ENCODE data around the gene CORO7.

The CORO7 gene

GRCh38 chr16:4384509-4384942, 31.9 kb downstream of the CORO7 start:
- no peak for DNase-seq (ENCODE audit: low read depth in 3 of 3)

GRCh38 chr16:4383591-4384444, 32.6 kb downstream of the CORO7 start:
- DNase-seq (ENCODE audit: low read depth in 3 of 3): no peak

DNA sequence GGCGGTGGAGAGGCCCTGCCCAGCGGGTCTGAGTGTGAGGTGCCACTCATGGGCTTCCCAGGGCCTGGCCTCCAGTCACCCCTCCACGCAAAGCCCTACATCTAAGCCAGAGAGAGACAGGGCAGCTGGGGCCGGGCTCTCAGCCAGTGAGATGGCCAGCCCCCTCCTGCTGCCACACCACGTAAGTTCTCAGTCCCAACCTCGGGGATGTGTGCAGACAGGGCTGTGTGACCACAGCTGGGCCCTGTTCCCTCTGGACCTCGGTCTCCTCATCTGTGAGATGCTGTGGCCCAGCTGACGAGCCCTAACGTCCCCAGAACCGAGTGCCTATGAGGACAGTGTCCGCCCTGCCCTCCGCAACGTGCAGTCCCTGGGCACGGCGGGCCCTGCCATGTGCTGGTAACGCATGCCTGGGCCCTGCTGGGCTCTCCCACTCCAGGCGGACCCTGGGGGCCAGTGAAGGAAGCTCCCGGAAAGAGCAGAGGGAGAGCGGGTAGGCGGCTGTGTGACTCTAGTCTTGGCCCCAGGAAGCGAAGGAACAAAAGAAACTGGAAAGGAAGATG, 33.5 kb downstream of the CORO7 start:
- DNase-seq (ENCODE audit: low read depth in 3 of 3): no peak

DNA sequence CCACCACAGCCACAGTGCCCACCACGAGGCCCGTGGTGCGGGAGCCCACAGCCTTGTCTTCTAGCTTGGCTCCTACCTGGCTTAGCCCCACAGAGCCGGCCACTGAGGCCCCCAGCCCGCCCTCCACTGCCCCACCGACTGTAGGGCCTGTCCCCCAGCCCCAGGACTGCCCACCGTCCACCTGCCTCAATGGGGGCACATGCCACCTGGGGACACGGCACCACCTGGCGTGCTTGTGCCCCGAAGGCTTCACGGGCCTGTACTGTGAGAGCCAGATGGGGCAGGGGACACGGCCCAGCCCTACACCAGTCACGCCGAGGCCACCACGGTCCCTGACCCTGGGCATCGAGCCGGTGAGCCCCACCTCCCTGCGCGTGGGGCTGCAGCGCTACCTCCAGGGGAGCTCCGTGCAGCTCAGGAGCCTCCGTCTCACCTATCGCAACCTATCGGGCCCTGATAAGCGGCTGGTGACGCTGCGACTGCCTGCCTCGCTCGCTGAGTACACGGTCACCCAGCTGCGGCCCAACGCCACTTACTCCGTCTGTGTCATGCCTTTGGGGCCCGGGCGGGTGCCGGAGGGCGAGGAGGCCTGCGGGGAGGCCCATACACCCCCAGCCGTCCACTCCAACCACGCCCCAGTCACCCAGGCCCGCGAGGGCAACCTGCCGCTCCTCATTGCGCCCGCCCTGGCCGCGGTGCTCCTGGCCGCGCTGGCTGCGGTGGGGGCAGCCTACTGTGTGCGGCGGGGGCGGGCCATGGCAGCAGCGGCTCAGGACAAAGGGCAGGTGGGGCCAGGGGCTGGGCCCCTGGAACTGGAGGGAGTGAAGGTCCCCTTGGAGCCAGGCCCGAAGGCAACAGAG, 34.2 kb downstream of the CORO7 start:
- DNase-seq (ENCODE audit: low read depth in 3 of 3): no peak

DNA sequence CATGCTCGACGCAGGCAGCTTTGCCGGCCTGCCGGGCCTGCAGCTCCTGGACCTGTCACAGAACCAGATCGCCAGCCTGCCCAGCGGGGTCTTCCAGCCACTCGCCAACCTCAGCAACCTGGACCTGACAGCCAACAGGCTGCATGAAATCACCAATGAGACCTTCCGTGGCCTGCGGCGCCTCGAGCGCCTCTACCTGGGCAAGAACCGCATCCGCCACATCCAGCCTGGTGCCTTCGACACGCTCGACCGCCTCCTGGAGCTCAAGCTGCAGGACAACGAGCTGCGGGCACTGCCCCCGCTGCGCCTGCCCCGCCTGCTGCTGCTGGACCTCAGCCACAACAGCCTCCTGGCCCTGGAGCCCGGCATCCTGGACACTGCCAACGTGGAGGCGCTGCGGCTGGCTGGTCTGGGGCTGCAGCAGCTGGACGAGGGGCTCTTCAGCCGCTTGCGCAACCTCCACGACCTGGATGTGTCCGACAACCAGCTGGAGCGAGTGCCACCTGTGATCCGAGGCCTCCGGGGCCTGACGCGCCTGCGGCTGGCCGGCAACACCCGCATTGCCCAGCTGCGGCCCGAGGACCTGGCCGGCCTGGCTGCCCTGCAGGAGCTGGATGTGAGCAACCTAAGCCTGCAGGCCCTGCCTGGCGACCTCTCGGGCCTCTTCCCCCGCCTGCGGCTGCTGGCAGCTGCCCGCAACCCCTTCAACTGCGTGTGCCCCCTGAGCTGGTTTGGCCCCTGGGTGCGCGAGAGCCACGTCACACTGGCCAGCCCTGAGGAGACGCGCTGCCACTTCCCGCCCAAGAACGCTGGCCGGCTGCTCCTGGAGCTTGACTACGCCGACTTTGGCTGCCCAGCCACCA, 35.1 kb downstream of the CORO7 start:
- DNase-seq (ENCODE audit: low read depth in 3 of 3): no peak

- DNase-seq (ENCODE audit: low read depth in 3 of 3): no peak
These were observed 36.0 kb downstream of the CORO7 start for GRCh38 chr16:4380119-4381063.

- DNase-seq (ENCODE audit: low read depth in 3 of 3): no peak
These were observed 37.3 kb downstream of the CORO7 start for GRCh38 chr16:4378999-4379690.

GRCh38 chr16:4378161-4378666, 38.2 kb downstream of the CORO7 start:
- no peak for DNase-seq (ENCODE audit: low read depth in 3 of 3)

DNA sequence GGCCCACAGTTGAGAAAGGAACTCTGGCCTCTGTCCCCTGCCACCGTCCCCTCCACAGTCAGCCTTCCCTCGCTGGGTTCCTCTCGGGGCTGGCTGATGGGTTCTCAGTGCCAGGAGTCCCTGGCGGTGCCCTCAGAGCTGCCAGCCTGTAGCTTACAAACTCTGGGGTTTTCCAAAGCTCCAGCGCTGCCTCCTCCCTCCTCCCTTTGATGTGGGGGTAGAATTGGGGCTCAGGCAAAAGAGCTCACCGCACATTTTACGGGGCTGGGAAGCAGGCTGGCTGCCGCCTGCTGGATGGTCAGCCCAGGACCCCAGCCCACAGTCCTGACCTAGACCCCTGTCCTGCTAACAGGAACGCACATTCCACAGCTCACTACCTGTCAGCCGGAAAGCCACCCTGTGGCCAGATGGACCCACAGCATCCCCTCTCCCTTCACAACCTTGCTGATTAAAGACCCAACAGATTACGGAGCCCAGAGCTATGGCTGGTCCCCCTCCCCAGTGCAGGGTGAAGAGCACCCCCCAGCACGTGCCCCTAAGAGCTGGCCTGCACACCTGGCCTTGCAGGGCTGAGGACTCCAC, 38.7 kb downstream of the CORO7 start:
- DNase-seq (ENCODE audit: low read depth in 3 of 3): no peak

DNA sequence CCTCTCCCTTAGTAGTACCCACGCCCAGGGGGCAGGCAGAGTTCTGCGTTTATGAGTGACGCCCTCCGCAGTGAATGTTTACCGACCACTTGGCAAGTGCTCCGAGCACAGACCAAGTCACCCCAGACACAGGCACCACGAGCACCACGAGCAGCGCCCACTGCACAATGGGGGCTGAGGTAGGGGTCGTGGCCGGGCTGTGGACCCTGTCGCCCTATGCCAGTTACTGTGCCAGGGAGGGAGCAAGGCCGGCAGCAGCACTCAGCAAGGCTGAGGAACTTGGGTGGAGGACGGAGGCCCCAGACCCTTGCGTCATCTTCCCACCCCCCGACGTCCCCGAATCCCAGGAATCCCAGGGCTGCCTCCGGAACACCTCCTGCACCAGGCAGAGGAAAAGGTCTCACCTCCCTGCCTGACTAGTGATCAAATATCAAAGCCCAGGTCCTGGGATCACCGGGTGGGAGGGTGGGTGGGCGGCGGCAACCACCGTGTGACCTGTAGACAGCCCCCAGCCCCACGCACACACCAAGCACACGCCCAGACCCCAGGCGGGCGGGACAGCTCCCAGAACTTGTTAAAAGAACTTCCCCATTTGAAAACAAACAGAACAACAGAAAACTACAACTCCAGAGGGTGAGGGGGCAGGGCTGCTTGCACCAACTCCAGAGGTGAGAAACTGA, 39.4 kb downstream of the CORO7 start:
- no peak for DNase-seq (ENCODE audit: low read depth in 3 of 3)

- no peak for DNase-seq (ENCODE audit: low read depth in 3 of 3)
These were observed 40.1 kb downstream of the CORO7 start for GRCh38 chr16:4376126-4376892.

- no peak for DNase-seq (ENCODE audit: low read depth in 3 of 3)
These were observed 40.7 kb downstream of the CORO7 start for GRCh38 chr16:4375717-4376116.

- no peak for DNase-seq (ENCODE audit: low read depth in 3 of 3)
These were observed 42.3 kb downstream of the CORO7 start for GRCh38 chr16:4373909-4374742.

- no peak for DNase-seq (ENCODE audit: low read depth in 3 of 3)
These were observed 43.0 kb downstream of the CORO7 start for GRCh38 chr16:4373356-4373908.

GRCh38 chr16:4372578-4373355, 43.6 kb downstream of the CORO7 start:
- no peak for DNase-seq (ENCODE audit: low read depth in 3 of 3)

Measured in stimulated activated CD4-positive, alpha-beta T cell treated with anti-CD3 and anti-CD28 coated beads, TNF-alpha, amount 100 ng/mL, for 48 hours (primary cell).